ENCODE data around the gene SSBP1. TPM values are rescaled to one million over a fixed set of nuclear protein-coding genes. Genes with fewer than 3 reads are reported as not detected.
"Not testable (repeated sequence)": the region's sequence is repeated elsewhere in the genome, so short reads cannot be mapped to it uniquely, and the experiment has no call there.

Gene SSBP1
- total RNA-seq, 1 donor = 32.9 TPM

- DNase-seq (ENCODE audit: low read depth in 2 of 3, low spot score in 2 of 3) = peak in 2 of 3 donors; percentile 18 to 49
Measured at GRCh38 chr7:141754939-141755338, 16.8 kb downstream of the SSBP1 start.

GRCh38 chr7:141763797-141764196 lies 25.6 kb downstream of the SSBP1 start, which contains the start of gene TAS2R3:
Gene TAS2R3, plus strand, starts transcription at chr7:141764097. Its CDS starts 62 bp downstream, at chr7:141764159.
- DNase-seq (ENCODE audit: low read depth in 2 of 3, low spot score in 2 of 3) = no peak

- DNase-seq (ENCODE audit: low read depth in 2 of 3, low spot score in 2 of 3) = not testable (repeated sequence)
Measured at GRCh38 chr7:141770083-141770583, 32.0 kb downstream of the SSBP1 start.

GRCh38 chr7:141776374-141776773 lies 38.2 kb downstream of the SSBP1 start, which contains the start of gene TAS2R4:
Gene TAS2R4, plus strand, starts transcription at chr7:141776674. Its CDS starts 1,815 bp downstream, at chr7:141778489.
- DNase-seq (ENCODE audit: low read depth in 2 of 3, low spot score in 2 of 3) = no peak

- peak; percentile 3 to 67 (median 28) for DNase-seq (ENCODE audit: low read depth in 2 of 3, low spot score in 2 of 3)
Measured at GRCh38 chr7:141785706-141786552, 47.8 kb downstream of the SSBP1 start.

GRCh38 chr7:141788296-141788695 lies 50.1 kb downstream of the SSBP1 start:
- DNase-seq (ENCODE audit: low read depth in 2 of 3, low spot score in 2 of 3) = no peak

- no peak for DNase-seq (ENCODE audit: low read depth in 2 of 3, low spot score in 2 of 3)
Measured at GRCh38 chr7:141789917-141790316, 51.8 kb downstream of the SSBP1 start, which contains the start of gene TAS2R5. Gene TAS2R5, plus strand, starts transcription at chr7:141790217. Its CDS starts 145 bp downstream, at chr7:141790362.

GRCh38 chr7:141792526-141792925 lies 54.4 kb downstream of the SSBP1 start:
- no peak for DNase-seq (ENCODE audit: low read depth in 2 of 3, low spot score in 2 of 3)

Small RNA genes within 50 kb of the gene (small RNA-seq; reads per million reads assigned to genes)
- gene RNU1-82P = not detected

Other genes starting within 250 kb of the SSBP1 start
- gene AGK, start 186.9 kb upstream of the SSBP1 start, total RNA-seq = 19.7 TPM
- 45.8 TPM for gene DENND11, start 36.2 kb upstream of the SSBP1 start, total RNA-seq
- gene WEE2, start 30.0 kb upstream of the SSBP1 start, total RNA-seq = not detected
- gene TAS2R3, start 25.7 kb downstream of the SSBP1 start, total RNA-seq = 1.1 TPM
- gene TAS2R4, start 38.3 kb downstream of the SSBP1 start, total RNA-seq = 0.81 TPM
- 1.9 TPM for gene TAS2R5, start 51.9 kb downstream of the SSBP1 start, total RNA-seq
- gene PRSS37, start 103.1 kb downstream of the SSBP1 start, total RNA-seq = not detected
- not detected for gene OR9A4, start 178.0 kb downstream of the SSBP1 start, total RNA-seq
- under 0.01 TPM for gene CLEC5A, start 208.6 kb downstream of the SSBP1 start, total RNA-seq
- not detected for gene TAS2R38, start 235.4 kb downstream of the SSBP1 start, total RNA-seq